ENCODE measurements around the gene MAP3K14. TPM values are rescaled to one million over a fixed set of nuclear protein-coding genes. Genes with fewer than 3 reads are reported as not detected.

MAP3K14 gene
- total RNA-seq, 1 experiment from 2014 or later = 10.0 TPM

DNA sequence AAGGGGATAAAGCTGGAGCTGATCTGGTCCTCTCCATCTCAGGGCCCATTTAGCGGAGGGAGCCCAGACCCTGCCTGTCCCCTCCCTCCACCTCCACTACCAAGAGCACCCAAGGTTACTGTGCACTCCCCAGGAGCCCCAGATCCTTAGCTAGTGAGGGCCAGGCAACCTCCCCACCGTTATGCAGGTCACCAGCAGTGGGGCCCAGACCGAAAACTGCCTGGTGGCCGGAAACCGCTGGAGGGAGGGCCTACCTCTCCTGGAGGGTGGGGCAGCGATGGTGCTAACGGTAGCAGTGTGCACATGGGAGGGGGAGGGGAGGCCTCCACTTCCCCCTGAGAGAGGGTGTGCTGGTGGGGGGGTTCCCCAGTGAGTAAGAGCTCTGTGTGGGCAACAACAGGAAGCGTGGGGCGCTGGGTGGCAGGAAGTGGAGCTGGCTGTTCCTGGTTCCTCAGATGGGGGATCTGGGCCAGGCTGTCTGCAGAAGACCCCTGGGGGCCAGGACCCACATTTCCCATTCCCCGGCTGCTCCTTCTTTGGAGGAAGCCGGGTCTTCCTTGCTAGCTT, 90.8 kb downstream of the MAP3K14 start:
- CTCF ChIA-PET = interaction anchor here (0.8 to 2.2 kb wide), 2 partner anchors 10 to 29 kb away, joined by 3 to 8 read pairs; no protein-coding TSS in a partner anchor
- H3K27me3 Mint-ChIP-seq (ENCODE audit: insufficient read depth, unreplicated experiment) = peaks cover 7% of the 10 kb centered on the region
- H3K27me3 ChIP-seq (replicated peaks; ENCODE audit: control insufficient read depth, insufficient read depth, low read length) = 0 out of 2 replicates have a peak, but pooled peaks cover 1% of the 10 kb centered on the region
- no peaks in the 10 kb centered on the region for H3K4me1 Mint-ChIP-seq (ENCODE audit: low read depth, unreplicated experiment)
- no peak for DNase-seq
- no peaks in the 10 kb centered on the region for H3K36me3 Mint-ChIP-seq (ENCODE audit: insufficient read depth, unreplicated experiment)
- TF ChIP-seq CTCF (IDR thresholded peaks at IDR 0.05; ENCODE audit: insufficient read depth in 1 of 2, low read depth in 1 of 2, low read length in 1 of 2, severe bottlenecking in 1 of 2, unreplicated experiment in 1 of 2) = no peak
- H3K27ac Mint-ChIP-seq (ENCODE audit: unreplicated experiment) = no peak overlapping the region
- H3K36me3 ChIP-seq (ENCODE audit: control insufficient read depth, insufficient read depth, low read length) = no peaks in the 10 kb centered on the region
- POLR2A ChIA-PET = no interaction called here
- H3K9me3 ChIP-seq = no peaks in the 10 kb centered on the region
- H3K4me3 ChIP-seq (ENCODE audit: low read depth, low read length) = no peak overlapping the region
- BruUV-seq (replicated peaks) = no TSS peak
- intact Hi-C loops (cut with micrococcal nuclease; ENCODE audit: unreplicated experiment) = no loop called here
- no peaks in the 10 kb centered on the region for H3K9me3 Mint-ChIP-seq (ENCODE audit: unreplicated experiment)
- peaks cover 18% of the 10 kb centered on the region for H3K4me1 ChIP-seq
- H3K4me3 Mint-ChIP-seq (ENCODE audit: unreplicated experiment) = no peak overlapping the region

DNA sequence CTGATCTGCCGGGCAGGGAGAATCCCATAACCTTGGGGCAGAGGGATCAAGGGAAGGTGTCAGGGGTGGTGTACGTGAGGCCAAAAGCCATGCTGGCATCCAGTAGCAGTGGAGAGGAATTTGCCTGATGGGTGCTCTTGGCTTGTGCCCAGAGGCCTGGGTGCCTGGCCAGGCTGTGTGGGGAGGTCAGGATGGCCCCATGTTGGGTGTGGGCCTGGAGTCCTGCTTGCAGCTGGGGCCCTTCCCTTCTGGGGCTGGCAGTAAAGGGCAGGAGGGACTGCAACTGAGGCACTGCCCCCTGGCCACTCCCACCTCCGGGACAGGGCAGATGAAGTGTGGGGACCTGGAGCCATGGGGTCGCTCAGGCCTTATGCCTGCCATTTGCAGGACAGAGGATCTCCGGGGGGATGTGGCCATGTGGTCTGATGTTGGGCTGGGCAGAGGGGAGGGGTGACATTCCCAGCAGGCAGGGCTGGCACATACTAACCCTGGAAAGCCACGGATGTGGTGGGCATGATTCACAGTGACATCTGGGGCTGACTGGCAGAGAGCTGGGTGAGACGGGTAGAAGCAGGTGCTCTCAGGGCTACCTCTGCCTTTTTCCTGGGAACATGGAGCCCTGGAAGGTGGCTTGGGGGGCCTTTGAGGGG, 91.6 kb downstream of the MAP3K14 start:
- Mint-ChIP-seq H3K4me1 (ENCODE audit: low read depth, unreplicated experiment) (no peaks in the 10 kb centered on the region), H3K27ac (ENCODE audit: unreplicated experiment) (no peak overlapping the region), H3K36me3 (ENCODE audit: insufficient read depth, unreplicated experiment) (no peaks in the 10 kb centered on the region), H3K4me3 (ENCODE audit: unreplicated experiment) (no peak overlapping the region), H3K9me3 (ENCODE audit: unreplicated experiment) (no peaks in the 10 kb centered on the region), H3K27me3 (ENCODE audit: insufficient read depth, unreplicated experiment) (peaks cover 13% of the 10 kb centered on the region)
- Histone ChIP-seq H3K4me1 (peaks cover 15% of the 10 kb centered on the region), H3K4me3 (ENCODE audit: low read depth, low read length) (no peak overlapping the region), H3K36me3 (ENCODE audit: control insufficient read depth, insufficient read depth, low read length) (no peaks in the 10 kb centered on the region), H3K9me3 (no peaks in the 10 kb centered on the region), H3K27me3 (replicated peaks; ENCODE audit: control insufficient read depth, insufficient read depth, low read length) (peaks cover 1% of the 10 kb centered on the region; the same call in 1 of the 2 replicates)
- no peak for TF ChIP-seq CTCF (IDR thresholded peaks at IDR 0.05; ENCODE audit: insufficient read depth in 1 of 2, low read depth in 1 of 2, low read length in 1 of 2, severe bottlenecking in 1 of 2, unreplicated experiment in 1 of 2)
- CTCF ChIA-PET = interaction anchor here (2.2 kb wide), 1 partner anchor 10 kb away, joined by 8 read pairs; no protein-coding TSS in a partner anchor
- POLR2A ChIA-PET = no interaction called here
- intact Hi-C loops (cut with micrococcal nuclease; ENCODE audit: unreplicated experiment) = no loop called here
- BruUV-seq (replicated peaks) = no TSS peak
- DNase-seq = no peak

- no peaks in the 10 kb centered on the region for H3K4me1 Mint-ChIP-seq (ENCODE audit: low read depth, unreplicated experiment)
- ChIA-PET CTCF (interaction anchor here (2.2 kb wide), 1 partner anchor 11 kb away, joined by 8 read pairs; no protein-coding TSS in a partner anchor), POLR2A (no interaction called here)
These were observed 92.2 kb downstream of the MAP3K14 start for GRCh38 chr17:45224671-45225050.

More at GRCh38 chr17:45224671-45225050, 92.2 kb downstream of the MAP3K14 start:
- DNase-seq = no peak
- intact Hi-C loops (cut with micrococcal nuclease; ENCODE audit: unreplicated experiment) = no loop called here
- H3K36me3 Mint-ChIP-seq (ENCODE audit: insufficient read depth, unreplicated experiment) = no peaks in the 10 kb centered on the region
- Histone ChIP-seq H3K4me3 (ENCODE audit: low read depth, low read length) (no peak overlapping the region), H3K27me3 (replicated peaks; ENCODE audit: control insufficient read depth, insufficient read depth, low read length) (peaks cover 1% of the 10 kb centered on the region; the same call in 1 of the 2 replicates), H3K9me3 (no peaks in the 10 kb centered on the region), H3K36me3 (ENCODE audit: control insufficient read depth, insufficient read depth, low read length) (no peaks in the 10 kb centered on the region), H3K4me1 (peaks cover 15% of the 10 kb centered on the region)
- TF ChIP-seq CTCF (IDR thresholded peaks at IDR 0.05; ENCODE audit: insufficient read depth in 1 of 2, low read depth in 1 of 2, low read length in 1 of 2, severe bottlenecking in 1 of 2, unreplicated experiment in 1 of 2) = no peak
- no peak overlapping the region for H3K4me3 Mint-ChIP-seq (ENCODE audit: unreplicated experiment)
- BruUV-seq (replicated peaks) = no TSS peak
- no peaks in the 10 kb centered on the region for H3K9me3 Mint-ChIP-seq (ENCODE audit: unreplicated experiment)
- peaks cover 17% of the 10 kb centered on the region for H3K27me3 Mint-ChIP-seq (ENCODE audit: insufficient read depth, unreplicated experiment)
- no peak overlapping the region for H3K27ac Mint-ChIP-seq (ENCODE audit: unreplicated experiment)

All from Caco-2 (cell line).